Fibroblast of the conjunctiva (primary cell): Measurements from ENCODE around the gene SERP2.

Experiments
- DNase-seq: peaks from one replicate; pipeline ENCODE4 v3.0.0-alpha.2; 2010; ENCODE audit warnings: low read depth

Gene SERP2

DNA sequence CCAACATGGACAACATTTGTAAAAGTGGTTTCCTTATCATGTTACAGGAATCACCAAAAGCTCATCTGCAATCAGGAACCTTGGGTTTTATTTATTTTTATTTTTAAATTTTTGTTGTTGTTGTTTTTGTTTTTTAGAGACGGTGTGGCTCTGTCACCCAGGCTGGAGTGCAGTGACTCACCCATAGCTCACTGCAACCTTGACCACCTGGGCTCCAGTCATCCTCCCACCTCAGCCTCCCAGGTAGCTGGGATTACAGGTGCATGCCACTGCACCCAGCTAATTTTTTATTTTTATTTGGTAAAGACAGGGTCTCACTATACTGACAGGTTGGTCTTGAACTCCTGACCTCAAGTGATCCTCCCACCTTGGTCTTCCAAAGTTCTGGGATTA lies 13.6 kb upstream of the SERP2 start:
- no peak for DNase-seq

DNA sequence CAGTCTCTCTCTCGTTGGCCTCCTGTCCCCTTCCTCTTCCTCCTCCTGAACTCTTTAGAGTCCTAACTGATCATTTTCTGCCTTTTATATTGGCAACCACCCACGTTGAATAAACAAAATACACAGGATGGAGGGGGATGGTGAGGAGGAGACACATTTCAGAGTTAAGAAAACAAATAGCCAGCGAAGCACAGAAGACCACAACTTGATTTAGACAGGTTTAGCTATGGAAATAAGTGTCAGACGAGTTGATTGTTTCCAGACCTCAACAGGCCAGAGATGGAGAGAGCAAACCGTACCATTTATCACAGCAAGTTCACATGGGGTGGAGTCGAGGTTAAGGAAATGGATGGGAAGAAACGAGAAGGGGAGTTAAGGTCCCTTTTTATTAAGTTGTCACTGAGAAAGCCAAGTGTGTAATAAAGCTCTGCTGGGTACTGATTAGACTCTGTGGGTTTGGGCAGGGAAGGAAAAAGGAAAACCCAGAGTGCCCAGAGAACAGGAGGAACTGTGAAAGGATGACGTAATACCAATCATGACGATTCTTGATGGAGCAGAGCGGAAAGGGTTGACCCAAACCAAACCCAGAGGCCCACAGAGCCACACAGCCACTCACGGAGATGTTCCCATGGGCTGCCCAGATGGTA lies 11.1 kb upstream of the SERP2 start:
- no peak for DNase-seq

DNA sequence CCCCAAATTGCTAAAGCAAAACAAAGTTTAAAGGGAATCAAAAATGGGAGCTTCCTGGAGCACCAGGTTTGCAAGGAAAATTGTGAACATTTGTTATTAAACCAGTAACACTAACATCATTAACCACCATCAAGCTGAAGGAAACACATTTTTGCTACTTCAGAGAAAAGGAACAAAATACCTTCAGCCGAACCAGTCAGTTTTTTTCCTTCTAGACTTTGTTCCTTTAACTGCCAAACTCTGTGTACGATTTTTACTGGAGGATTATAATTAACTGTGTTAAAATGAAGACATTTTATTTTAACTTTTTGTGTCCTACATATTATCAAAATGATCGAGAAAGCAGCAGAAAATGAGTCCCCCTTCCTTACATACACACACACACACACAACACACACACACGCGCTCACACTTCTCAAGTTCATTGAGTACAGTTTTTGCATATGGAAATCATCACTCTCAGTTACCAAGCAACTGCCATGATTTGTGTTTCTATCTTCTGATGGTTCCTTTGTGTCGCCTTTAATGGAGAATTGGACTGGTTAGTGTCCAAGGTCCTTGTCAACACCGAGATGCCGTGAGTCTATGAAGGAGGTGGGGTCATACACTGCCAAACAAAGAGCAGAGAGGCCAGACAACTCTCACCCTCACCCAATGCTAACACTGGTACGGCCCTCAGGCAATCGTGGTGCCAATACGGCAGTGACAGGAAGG lies 9.8 kb upstream of the SERP2 start:
- DNase-seq = no peak

DNA sequence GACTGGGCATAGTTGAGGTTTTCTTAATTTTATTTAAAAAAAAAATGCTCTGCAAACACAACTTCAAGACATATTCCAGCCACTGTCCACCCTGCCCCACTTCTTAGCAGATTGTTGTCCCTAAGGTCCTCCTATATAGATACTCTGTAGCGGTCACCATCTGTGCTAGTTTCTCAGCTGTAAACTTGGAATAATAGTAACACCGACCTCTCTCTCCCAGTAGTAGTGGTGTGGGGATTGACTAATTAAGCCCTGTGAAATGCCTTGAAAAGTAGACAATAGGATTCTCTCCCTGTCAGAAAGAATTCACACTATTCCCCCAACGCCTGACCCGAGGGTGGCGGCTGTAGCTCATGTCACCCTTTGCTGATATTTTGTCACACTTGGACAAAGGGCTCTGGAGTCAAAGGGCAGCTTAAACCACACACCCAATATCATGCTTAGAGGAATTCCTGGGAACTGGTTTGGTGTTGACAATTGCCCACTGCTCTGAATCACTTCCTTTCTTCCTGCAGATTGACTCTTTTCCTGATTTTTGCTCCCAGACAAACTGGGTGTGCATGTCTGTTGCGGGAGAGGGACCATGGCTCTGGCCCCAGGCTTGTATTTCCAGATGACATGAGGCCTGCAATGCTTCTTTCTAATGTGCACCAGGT lies 9.2 kb upstream of the SERP2 start:
- DNase-seq = no peak

DNA sequence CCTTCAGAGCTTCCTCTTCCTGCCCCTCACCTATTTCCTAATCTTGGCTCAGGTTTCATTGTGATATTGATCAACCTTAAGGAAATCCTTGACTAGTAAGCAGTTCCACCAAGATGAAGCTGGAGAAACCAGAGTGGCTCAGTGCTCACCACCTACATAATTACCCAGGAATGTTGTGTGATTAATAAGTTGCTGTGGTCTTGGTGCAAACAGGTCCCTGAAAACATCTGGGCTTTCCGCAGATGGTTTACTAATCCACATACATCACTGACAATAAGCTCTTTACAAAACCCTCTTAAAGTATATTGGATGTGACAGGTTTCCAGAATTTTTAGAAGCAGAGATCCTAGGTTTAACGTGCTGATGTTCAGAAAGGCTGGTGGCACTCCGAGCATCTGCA lies 8.6 kb upstream of the SERP2 start:
- DNase-seq = no peak

DNA sequence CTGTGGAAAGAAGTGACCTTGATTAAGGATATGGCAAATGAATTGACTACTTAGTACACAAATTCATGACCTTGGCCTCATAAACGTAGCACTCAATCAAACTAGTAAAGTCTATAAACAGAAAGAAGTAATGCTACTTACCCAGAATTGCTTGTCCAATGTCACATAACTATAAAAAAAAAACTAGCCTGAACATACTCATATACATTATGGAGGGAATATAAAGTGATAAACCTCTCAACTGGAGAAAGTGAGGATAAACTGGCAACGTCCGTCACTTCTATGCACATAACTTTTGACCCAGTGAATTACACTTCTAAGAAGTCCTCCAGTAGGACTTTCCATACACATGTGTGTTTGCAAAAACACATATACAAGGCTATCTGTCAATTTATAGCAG lies 7.7 kb upstream of the SERP2 start:
- no peak for DNase-seq

DNA sequence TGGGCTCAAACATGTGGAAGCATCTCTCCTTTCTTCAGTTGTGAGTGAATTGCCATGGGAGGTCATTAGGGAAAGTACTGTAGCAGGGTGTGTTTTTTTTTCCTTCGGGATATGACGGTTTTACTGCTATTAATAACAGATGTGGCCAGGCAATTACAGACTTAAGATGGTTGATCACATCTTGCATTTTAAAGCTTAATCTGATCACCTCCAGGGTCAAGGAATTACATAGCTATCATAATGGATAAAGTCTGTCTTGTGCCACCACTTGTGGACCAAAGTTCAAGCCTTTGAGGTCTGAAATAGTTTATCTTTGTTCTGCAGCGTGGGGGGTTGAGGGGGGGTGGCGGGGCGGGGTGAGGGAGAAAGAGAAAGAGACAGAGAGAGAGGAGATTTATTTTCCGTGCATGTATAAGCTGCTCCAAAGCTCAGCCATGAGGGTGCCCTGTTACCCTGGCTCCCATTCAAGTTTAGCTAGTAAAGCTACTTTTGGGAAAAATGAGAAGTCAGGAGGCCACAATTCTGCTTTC lies 5.5 kb upstream of the SERP2 start:
- peak; percentile 73 for DNase-seq

DNA sequence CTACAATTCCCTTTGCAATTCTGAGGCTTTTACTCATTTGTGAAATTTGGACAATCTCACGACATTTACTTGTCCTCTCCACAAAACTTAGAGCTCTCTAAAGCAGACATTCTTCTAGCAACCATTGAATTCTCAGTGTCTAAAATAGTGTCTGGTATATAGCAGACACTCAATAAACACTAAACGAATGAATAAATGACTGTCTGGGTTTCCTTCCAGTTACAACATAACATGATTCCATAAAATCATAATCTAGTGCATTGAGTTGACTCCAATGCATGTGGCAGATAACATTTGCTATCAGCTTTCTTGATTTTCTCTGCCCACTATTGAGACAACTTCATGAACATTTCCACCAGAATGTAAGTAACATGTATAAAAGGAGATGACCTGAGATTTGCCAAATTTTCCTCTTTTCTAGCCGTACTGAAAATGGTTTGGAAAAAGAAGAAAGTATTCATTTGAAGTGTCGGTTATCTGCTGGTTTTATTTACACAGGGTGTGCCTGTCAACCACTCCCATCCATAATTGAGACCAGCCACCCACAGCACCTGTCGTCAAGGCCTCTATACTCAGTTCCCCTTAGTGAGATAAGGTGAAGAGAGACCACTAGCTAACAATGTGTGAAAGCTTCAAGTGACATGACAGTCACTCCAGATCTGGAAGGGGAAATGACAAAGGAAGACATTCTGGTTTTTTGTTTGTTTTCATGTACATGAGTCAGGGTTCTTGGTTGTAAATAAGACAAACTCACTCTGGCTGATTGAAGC lies 4.8 kb upstream of the SERP2 start:
- DNase-seq = no peak

DNA sequence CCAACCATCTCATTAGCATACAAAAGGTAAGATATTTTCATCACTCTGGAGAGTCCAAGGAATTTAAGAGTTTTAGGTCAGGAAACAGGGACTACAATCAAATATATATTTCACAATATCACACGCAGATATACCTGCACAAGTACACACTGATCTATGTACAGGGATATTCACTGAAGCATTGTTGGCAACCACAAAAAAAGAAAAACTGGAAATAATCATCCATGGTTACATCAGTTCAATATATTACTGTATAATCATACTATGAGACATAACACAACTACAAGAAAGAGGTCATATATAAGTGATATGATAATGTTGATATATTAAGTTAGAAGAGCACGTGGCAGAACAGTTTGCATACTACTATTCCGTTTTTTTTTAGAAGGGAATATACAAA lies 2.2 kb upstream of the SERP2 start:
- no peak for DNase-seq

DNA sequence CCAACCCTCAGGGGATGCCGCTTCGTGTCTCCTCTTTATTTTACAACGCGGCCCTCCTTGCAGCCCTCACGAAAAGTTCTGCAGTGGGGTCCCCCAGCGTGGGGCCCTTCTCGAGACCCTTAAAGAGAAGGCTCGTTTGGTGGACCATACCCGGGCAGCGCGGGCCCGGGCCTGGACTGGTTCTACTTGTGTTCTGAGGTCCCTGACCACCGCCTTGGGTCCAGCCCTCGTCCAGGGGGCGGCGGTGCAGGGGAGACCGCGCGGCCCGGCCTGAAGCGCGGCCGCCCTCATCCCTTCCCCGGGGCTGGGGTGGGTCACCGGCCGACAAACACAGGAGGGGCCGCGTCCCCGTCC lies 400 bp upstream of the SERP2 start:
- DNase-seq = no peak

DNA sequence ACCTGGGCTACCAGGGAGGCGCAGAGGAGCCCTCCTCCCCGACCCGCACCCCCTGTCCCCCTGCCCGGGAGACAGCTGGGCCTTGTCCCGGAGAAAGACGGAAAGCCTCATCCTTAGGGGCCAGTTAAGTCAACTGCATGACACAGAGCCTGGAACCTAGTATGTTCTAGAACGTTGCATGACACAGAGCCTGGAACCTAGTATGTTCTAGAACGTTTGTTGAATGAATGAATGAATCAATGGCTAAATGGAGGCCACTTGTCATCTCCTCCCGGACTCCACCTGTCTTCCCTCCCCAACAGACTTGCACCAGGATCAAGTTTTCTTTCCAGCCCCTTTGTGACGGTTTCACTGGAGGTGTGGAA lies 706 bp downstream of the SERP2 start:
- DNase-seq = no peak

DNA sequence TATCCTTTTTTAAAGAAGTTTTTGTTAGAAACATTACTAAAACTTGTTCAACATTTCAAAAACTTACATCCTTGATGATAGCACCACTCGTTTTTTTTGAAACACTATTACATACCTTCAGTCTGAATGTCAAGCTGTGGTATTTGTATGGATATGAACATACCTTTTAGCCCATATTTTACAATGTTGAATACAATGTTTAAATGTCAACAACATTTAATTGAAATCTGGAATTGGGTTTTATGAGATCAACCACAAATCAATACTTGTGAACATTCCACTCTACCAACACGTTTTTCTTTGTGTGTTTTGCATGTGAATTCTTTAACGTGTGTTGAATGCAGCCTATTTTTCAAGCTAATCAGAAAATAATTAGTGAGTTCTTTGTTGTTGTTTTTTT lies 4.7 kb downstream of the SERP2 start:
- no peak for DNase-seq

DNA sequence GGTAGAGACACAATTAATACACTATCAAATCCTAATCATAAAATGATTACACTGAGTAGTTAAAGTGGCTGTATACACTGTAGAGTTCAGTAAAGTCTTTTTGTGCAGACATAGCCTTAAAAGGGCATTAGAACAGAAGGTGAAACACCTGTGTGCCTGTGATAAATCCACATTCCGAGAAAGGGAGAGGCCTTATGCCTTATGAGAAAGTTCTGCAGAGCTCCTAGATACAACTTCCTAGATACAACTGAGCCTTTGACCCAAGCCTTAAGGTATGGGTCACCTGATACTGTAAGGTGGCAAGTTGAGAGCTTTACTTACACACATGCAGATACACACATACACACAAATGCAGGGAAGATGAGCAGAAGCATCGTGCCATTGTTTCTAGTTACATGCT lies 6.3 kb downstream of the SERP2 start:
- DNase-seq = no peak

DNA sequence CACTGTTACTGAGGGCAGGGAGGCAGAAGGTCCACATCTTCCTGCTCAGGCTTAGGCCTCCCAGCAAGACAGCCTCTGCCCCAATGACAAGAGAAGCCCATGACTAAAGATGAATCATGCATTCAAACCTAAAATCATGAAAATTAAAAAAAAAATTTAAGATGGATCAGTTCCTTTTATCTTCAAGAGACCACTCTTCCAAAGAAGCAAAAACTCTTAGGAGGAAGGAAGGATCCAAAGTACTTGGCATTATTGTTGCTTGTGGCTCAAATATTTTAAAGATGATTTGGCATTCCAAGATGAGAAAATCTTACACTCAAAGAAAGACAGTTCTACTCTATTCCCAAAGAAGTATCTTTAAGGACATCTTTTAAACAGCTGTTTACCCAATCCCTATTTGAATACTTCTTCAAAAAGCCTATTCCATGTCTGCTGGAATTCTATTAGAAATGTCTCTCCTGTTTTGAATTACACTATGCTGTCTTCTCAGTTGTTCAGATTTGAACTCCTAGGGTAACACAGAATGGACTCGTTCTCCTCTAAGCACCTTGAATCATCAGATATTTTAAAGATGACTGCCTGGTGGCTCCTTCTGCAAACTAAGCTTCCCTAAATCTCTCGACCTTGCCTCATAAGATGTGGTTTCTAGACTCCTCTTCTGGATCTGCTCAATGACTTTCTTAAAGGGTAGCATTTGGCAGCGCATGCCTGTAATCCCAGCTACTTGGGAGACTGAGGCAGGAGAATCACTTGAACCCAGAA lies 7.0 kb downstream of the SERP2 start:
- no peak for DNase-seq

DNA sequence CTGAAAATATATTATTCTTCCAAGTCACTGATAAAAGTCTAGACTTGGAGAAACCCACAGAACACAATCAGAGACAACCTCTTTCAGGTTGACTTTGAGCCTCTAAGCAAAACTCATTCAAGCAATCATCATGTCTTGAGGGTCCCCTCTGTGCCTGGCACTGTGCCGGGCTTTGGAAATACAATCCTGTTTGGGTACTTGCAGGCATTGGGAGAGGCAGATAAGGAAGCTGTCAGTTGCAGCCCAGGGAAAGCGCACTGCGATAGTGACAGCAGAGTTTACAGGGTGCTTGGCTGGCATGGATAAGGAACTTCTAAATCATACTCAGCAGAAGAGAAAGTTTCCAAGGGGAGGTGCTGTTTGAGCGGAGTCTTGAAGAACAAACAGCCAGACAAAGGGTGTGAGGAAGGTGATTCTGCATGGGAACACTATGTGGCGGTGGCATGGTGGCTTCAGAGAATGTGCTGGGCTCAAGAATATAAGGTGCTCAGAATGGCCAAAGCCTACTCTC lies 9.1 kb downstream of the SERP2 start:
- DNase-seq = no peak

DNA sequence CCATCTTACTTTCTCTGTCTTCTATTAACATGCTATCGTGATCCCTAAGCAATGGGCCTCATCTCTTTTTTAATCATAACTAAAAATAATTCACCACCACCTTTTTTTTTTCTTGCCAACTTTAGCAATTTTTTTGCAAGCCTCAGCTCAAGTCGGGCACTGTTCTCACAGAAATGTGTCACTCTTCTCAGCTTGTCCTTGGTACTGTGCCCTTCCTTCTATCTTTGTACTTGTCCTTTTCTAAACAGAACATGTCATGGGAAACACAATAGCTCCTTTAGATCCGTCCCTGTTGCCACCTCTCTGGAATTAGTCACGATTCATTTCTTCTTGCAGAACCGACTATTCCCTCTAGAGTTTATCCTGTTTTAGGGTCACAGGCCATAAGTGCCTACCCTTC lies 10.3 kb downstream of the SERP2 start:
- no peak for DNase-seq

DNA sequence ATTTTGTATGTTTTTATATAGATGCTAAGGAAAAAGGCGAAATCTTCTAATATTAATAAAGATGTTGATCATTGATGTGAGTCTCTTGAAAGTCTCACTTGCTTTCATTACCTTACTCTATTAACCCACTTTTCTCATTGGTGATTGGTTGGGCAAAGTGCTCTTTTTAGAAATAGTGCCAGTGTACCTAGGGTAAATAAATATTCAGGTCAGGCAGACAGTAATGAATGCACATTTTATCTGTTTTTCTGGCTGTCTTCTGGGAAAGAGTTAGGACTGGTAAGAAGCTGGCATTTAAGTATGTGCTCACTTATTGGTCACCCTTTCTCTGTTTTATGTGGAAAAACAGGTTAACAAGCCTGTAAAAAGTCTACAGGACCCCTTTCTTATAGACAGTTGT lies 11.2 kb downstream of the SERP2 start:
- no peak for DNase-seq

DNA sequence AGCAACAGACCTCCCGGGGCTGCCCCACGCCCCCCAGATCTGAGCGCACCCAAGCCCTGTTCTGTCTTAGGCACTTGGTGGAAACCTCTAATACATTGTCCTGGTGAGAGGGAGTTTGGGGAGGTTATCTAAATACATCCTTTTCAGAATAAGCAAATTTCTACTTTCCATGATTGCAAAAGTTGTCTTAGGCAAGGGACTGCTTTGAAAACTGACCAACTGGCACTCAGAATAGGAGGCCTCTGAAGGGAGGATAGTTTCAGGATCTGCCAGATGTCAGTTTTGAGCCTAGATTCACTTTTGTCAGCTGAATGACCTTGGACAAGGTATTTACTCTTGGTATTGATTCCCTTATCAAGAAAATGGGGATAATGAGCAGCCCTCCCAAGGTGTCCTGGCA lies 11.8 kb downstream of the SERP2 start:
- no peak for DNase-seq

DNA sequence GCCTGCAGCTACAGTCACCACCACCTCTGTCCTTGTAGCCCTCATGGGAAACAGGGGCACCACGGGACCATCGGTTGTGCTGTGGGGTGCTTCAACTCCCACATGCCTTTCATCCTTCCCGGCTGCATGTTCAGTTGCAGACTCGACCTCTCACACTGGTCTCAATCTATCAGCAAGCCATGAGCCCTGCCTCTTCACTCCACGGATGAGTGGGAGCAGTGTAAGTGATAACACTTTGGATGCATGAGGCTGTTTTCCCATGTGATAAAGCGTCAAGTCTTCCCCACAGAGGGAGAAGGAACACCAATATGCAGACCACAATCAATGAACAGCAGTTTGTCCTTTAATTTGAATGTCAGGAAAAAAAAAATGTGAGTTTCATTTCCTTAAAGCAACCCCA lies 12.2 kb downstream of the SERP2 start:
- DNase-seq = no peak

DNA sequence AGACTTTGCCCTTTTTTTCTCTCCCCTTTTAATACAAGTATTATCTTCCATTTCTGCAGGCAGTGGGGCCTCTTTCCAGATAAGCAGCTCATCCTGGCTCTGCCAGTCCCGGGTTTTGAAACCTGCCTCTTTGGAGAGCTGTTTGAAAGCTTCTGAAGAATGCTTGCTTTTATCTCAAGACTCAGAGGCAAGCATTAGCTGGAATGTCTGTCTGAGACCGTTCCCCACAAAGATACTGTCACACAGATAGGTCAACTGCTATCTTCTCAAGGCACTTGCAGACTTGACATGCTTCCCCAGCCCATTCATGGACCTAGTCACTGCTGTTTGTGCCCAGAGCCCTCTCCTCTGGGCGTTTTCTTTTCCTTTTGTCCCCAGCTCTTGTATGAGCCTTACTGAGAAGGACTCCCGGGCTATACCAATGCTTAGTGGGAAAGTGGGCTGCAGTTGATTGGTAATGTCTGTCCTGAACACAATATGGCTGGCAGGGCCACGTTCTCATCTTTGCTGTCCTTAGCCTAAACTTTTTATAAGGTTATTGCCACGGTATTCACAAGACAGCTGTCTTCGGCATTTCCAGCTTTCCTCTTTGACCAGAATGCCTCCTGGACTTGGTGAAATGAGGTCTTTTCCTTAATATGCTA lies 13.4 kb downstream of the SERP2 start:
- no peak for DNase-seq

DNA sequence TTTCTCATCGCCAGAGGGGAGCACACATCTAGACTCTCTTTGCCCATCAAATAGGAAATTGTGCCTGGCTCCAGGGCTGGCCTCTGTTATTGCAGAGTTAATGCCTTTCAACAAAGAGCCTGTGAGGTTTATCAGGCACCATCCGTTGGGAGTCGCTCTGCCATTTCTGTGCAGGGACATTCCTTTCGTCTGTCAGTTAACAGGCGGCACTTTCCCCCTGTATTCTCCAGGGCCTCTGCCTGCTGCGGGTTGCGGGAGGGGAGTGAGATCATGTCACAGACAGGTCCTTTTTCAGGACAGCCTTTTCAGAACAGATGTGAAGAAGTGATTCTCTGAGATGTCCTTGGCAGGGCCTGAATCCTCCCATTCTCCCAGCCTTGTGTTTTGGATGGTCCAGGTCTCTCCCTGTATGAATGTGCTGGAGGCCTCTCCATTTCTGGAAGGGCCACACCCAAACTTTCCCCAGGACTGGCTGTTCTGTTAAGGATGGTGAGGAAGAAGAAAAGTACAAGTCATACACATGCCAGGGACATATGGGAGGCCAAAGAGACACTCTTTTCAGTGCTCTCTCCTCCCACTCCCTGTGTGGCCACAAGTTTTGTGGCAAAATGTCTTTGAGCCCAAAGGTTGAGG lies 14.9 kb downstream of the SERP2 start:
- DNase-seq = no peak
